Stomach (tissue), 9 donors: Measurements from ENCODE around the gene ATG13. TPM values are rescaled to one million over a fixed set of nuclear protein-coding genes. Genes with fewer than 3 reads are reported as not detected.

Experiments
- DNase-seq, 2 donors: peaks; one replicate each; pipeline versions ENCODE4 v3.0.0 to v3.0.0-alpha.2; 2013 to 2019
- H3K27ac ChIP-seq, 5 donors: fragments of 200-600 bp in 4 of 5; sonication (generic) in 4 of 5; one replicate each; pipeline ENCODE4 v1.5.1; 2013 to 2019; ENCODE audit warnings: mild to moderate bottlenecking in 1 of 5, moderate library complexity in 1 of 5
- H3K27me3 ChIP-seq, 3 donors: fragments of 200-600 bp; sonication (generic); one replicate each; pipeline ENCODE4 v1.5.1; 2017 to 2019; ENCODE audit warnings: mixed run types in 1 of 3
- H3K36me3 ChIP-seq, 4 donors: fragments of 200-600 bp; sonication (generic); 1 replicate in 3 of 4; 2 replicates in 1 of 4; pipeline ENCODE4 v1.5.1; 2016 to 2019
- H3K4me1 ChIP-seq, 4 donors: fragments of 200-600 bp; sonication (generic); one replicate each; pipeline ENCODE4 v1.5.1; 2016 to 2019
- H3K4me3 ChIP-seq, 4 donors: fragments of 200-600 bp; sonication (generic) in 3 of 4; one replicate each; pipeline ENCODE4 v1.5.1; 2016 to 2019; ENCODE audit warnings: mild to moderate bottlenecking in 1 of 4
- H3K9me3 ChIP-seq, 4 donors: fragments of 200-600 bp; sonication (generic); one replicate each; pipeline ENCODE4 v1.5.1; 2016 to 2019
- EP300 ChIP-seq: sonication (generic); formaldehyde crosslinking; IDR thresholded peaks from one replicate; pipeline ENCODE4 v1.6.1; 2017; ENCODE audit warnings: antibody characterized with exemption
- POLR2A ChIP-seq, 4 donors: fragments of 450-650 bp; IDR thresholded peaks; one replicate each; pipeline ENCODE4 v1.6.1; 2016; ENCODE audit warnings: antibody characterized with exemption in 4 of 4, control low read depth in 2 of 4, mild to moderate bottlenecking in 1 of 4, moderate library complexity in 1 of 4
- POLR2AphosphoS5 ChIP-seq, 3 donors: sonication (generic); formaldehyde crosslinking; IDR thresholded peaks; one replicate each; pipeline ENCODE4 v1.6.1; 2016; ENCODE audit warnings: antibody characterized with exemption in 3 of 3
- WGBS, 5 donors: extraction: QIAGEN DNeasy Blood & Tissue Kit in 3 of 5; methylation state at CpG; one replicate each; pipeline versions ENCODE4 v1.1.5 to v1.1.7; 2013 to 2018; 5-methylcytosine and 5-hydroxymethylcytosine counted together
- intact Hi-C: fragments of 100-400 bp; cut with DNase I; formaldehyde crosslinking; loops from one replicate; pipeline ENCODE4 v1.15.1; 2023; ENCODE audit warnings: low total_unique reads
- polyA plus RNA-seq, 3 donors: library from polyadenylated mRNA; stranded (reverse); fragments of 200-250 nt; gene quantifications; one replicate each; pipeline ENCODE4 v1.2.3, GENCODE V29; 2013
- total RNA-seq, 5 donors: library from RNA; depleted of rRNA; stranded (reverse); fragments of >200 nt; gene quantifications; one replicate each; pipeline versions ENCODE4 v1.1.0 to v1.2.3, GENCODE V29; 2014 to 2016
- TF ChIP-seq, protein P1 (sequence below), 7 experiments: fragments of 450-650 bp in 4 of 7; fragments of 200-600 bp in 3 of 7; sonication (generic) in 3 of 7; IDR thresholded peaks; one replicate each; pipeline ENCODE4 v1.5.1; 2016 to 2019; ENCODE audit warnings: antibody characterized with exemption in 7 of 7, control low read depth in 2 of 7, mild to moderate bottlenecking in 1 of 7
- donor health status: healthy with polysubstance abuse.
- donor health status: Bipolar disorder and iron deficiency.
- donor health status: healthy.

ATG13 gene
- total and polyA plus RNA-seq, 8 donors: 17.3 to 286 (median 104) TPM

DNA sequence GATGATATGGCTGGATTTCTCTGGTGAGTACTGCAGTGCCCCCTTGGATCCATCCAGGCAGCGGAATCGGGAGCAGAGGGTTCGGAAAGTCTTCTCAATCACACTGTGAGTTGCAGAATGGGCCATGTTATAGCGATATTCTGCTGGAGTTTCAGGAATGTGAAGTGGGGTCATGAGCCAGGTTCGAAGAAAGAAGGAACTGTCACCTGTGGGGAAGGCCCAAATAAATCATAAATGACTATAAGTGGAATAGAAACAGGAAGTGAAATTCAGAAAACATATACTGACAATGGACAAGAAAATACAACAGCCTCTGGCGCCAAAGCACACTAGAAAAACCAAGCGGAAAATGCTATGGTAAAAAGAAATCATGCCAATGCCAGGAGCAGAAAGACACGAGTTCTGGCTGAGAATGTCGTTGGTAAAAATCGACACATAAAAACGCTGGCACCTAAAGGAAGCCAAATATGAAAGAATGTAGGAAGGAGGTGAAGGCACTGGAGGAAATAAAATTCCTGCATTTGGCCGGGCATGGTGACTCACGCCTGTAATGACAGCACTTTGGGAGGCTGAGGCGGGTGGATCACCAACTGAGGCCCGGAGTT lies 13.5 kb upstream of the ATG13 start:
- no peaks in the 10 kb centered on the region for H3K9me3 ChIP-seq
- TF ChIP-seq, protein P1, sequence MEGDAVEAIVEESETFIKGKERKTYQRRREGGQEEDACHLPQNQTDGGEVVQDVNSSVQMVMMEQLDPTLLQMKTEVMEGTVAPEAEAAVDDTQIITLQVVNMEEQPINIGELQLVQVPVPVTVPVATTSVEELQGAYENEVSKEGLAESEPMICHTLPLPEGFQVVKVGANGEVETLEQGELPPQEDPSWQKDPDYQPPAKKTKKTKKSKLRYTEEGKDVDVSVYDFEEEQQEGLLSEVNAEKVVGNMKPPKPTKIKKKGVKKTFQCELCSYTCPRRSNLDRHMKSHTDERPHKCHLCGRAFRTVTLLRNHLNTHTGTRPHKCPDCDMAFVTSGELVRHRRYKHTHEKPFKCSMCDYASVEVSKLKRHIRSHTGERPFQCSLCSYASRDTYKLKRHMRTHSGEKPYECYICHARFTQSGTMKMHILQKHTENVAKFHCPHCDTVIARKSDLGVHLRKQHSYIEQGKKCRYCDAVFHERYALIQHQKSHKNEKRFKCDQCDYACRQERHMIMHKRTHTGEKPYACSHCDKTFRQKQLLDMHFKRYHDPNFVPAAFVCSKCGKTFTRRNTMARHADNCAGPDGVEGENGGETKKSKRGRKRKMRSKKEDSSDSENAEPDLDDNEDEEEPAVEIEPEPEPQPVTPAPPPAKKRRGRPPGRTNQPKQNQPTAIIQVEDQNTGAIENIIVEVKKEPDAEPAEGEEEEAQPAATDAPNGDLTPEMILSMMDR (IDR thresholded peaks at IDR 0.05): no peak
- no peak for TF ChIP-seq POLR2A (IDR thresholded peaks at IDR 0.05)
- no peak for TF ChIP-seq POLR2AphosphoS5 (IDR thresholded peaks at IDR 0.05)
- TF ChIP-seq EP300: no peak
- H3K36me3 ChIP-seq: peaks cover 0 to 22% (median 13%) of the 10 kb centered on the region in 4 donors
- intact Hi-C loops: no loop called here
- H3K27me3 ChIP-seq: no peaks in the 10 kb centered on the region
- H3K27ac ChIP-seq: no peak overlapping the region
- H3K4me3 ChIP-seq: no peak overlapping the region
- no peak for DNase-seq
- no peaks in the 10 kb centered on the region for H3K4me1 ChIP-seq
- 91 to 93% (median 93%) methylated on average over 15 of the region's 15 CpGs for WGBS, 5 donors

DNA sequence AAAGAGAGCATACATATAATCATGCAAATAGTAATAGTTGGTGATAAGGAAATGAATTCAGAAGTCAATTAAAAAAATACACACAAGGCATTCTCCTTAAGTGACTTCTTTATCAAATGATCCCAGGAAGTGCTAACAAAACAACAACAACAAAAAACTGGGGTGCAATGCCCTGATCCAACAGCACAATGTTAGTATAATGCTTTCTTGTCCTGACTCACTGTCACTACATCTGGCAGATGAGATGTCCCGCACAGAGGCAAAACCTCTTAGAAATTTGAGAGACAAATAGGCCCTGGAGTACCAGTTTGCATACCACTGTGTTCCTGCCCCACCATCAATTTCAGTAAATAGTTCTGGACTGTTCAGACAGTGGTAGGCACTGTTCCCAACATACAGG lies 12.6 kb upstream of the ATG13 start:
- H3K4me1 ChIP-seq: no peaks in the 10 kb centered on the region
- intact Hi-C loops: no loop called here
- no peak overlapping the region for H3K27ac ChIP-seq
- no peak for TF ChIP-seq EP300
- TF ChIP-seq, protein P1 (IDR thresholded peaks at IDR 0.05): no peak
- no peak for TF ChIP-seq POLR2AphosphoS5 (IDR thresholded peaks at IDR 0.05)
- no peak for TF ChIP-seq POLR2A (IDR thresholded peaks at IDR 0.05)
- no peaks in the 10 kb centered on the region for H3K27me3 ChIP-seq
- no peak overlapping the region for H3K4me3 ChIP-seq
- no peaks in the 10 kb centered on the region for H3K9me3 ChIP-seq
- WGBS, 5 donors: 71 to 94% (median 84%) methylated on average over 1 of the region's 1 CpG
- peaks cover 0 to 22% (median 13%) of the 10 kb centered on the region in 4 donors for H3K36me3 ChIP-seq
- no peak for DNase-seq

DNA sequence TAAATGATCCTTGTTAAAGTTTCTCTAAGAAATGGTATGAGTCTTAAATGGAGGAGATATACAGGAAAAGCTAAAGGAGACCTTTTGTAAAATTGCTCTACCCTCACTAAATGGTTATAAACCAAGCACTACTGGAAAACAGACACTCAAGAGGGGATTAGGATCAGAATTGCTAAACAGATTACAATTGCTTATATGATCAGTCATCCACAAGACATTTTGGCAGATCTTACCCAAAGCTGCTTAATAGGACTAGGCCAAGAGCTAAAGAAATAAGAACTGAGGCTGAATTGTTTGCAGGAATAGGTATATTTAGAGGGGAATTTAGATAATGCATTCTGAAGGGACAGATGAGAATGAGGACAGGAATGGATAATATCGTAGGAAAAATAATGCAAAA lies 9.8 kb upstream of the ATG13 start:
- Histone ChIP-seq H3K27me3 (no peaks in the 10 kb centered on the region), H3K4me3 (no peak overlapping the region), H3K4me1 (peaks cover 5 to 16% (median 10%) of the 10 kb centered on the region in 4 donors), H3K27ac (no peak overlapping the region), H3K36me3 (peaks cover 0 to 15% (median 11%) of the 10 kb centered on the region in 4 donors), H3K9me3 (no peaks in the 10 kb centered on the region)
- 53 to 83% (median 75%) methylated on average over 1 of the region's 1 CpG for WGBS, 5 donors
- intact Hi-C loops: no loop called here
- TF ChIP-seq POLR2A (IDR thresholded peaks at IDR 0.05) (no peak), EP300 (no peak), POLR2AphosphoS5 (IDR thresholded peaks at IDR 0.05) (no peak)
- TF ChIP-seq, protein P1 (IDR thresholded peaks at IDR 0.05): no peak
- no peak for DNase-seq

DNA sequence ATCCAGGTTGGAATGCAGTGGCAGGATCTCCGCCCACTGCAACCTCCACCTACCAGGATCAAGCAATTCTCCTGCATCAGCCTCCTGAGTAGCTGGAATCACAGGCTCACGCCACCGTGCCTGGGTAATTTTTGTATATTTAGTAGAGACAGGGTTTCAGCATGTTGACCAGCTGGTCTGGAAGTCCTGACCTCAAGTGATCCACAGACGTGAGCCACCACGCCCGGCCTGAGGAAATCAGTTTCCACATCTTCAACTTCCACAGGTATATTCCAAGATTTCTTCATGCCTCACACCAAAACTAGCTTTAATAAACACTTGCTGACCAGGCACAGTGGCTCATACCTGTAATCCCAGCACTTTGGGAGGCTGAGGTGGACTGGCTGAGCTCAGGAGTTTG lies 8.0 kb upstream of the ATG13 start:
- no peak overlapping the region for H3K27ac ChIP-seq
- 89 to 94% (median 90%) methylated on average over 6 of the region's 6 CpGs for WGBS, 5 donors
- H3K4me3 ChIP-seq: no peak overlapping the region
- H3K4me1 ChIP-seq: peaks cover 5 to 32% (median 23%) of the 10 kb centered on the region in 4 donors
- intact Hi-C loops: no loop called here
- no peaks in the 10 kb centered on the region for H3K9me3 ChIP-seq
- H3K36me3 ChIP-seq: no peaks in the 10 kb centered on the region
- no peaks in the 10 kb centered on the region for H3K27me3 ChIP-seq
- TF ChIP-seq, protein P1 (IDR thresholded peaks at IDR 0.05): no peak
- TF ChIP-seq POLR2AphosphoS5 (IDR thresholded peaks at IDR 0.05) (no peak), POLR2A (IDR thresholded peaks at IDR 0.05) (no peak), EP300 (no peak)
- no peak for DNase-seq
